ENCODE measurements around the gene MOSPD3.

DNA sequence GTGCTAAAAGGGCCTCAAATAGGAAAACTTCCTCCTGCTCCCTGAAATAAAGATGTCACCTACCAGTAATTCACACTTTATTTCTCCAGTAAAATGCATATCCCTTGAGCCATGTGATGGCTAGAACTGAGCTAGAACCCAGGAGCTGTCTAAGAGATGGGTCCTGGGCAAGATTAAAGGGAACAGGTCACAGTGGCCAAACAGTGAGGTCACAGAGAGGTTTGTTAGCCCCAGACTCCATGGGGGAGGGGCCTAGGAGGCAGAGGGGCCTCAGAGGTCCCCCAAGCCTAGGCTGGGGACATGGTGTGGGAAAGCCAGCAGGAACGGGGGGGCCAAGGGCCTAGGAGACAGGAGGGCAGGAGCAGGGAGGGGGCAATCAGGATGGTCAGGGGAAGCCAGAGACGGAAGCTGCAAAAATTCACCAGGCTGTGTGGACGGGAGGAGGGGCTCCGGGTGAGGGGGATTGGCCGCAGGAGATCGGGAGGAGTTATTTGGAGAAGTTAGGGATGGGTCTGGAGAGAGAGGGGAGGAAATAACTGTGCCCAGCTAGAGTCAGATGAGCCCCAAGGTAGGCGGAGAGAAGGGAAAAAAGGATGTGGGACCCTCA, 22.9 kb upstream of the MOSPD3 start:
- no peak for TF ChIP-seq POLR2AphosphoS5 (IDR thresholded peaks at IDR 0.05)
- TF ChIP-seq, protein P1, sequence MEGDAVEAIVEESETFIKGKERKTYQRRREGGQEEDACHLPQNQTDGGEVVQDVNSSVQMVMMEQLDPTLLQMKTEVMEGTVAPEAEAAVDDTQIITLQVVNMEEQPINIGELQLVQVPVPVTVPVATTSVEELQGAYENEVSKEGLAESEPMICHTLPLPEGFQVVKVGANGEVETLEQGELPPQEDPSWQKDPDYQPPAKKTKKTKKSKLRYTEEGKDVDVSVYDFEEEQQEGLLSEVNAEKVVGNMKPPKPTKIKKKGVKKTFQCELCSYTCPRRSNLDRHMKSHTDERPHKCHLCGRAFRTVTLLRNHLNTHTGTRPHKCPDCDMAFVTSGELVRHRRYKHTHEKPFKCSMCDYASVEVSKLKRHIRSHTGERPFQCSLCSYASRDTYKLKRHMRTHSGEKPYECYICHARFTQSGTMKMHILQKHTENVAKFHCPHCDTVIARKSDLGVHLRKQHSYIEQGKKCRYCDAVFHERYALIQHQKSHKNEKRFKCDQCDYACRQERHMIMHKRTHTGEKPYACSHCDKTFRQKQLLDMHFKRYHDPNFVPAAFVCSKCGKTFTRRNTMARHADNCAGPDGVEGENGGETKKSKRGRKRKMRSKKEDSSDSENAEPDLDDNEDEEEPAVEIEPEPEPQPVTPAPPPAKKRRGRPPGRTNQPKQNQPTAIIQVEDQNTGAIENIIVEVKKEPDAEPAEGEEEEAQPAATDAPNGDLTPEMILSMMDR (IDR thresholded peaks at IDR 0.05): no peak
- no peak for TF ChIP-seq EP300 (IDR thresholded peaks at IDR 0.05)
- no peak for TF ChIP-seq POLR2A (IDR thresholded peaks at IDR 0.05)

Measured in upper lobe of left lung (tissue), 4 donors.